Activated CD8-positive, alpha-beta memory T cell treated with anti-CD3 and anti-CD28 coated beads, Interleukin-2, amount 50 U/mL, for 48 hours (primary cell): ENCODE measurements around the gene CC2D2A.

Experiments used
- DNase-seq: peaks from one replicate; pipeline ENCODE4 v3.0.0-alpha.2; 2020

Gene CC2D2A

GRCh38 chr4:15521442-15522039 is 51.9 kb downstream of the CC2D2A start:
- no peak for DNase-seq

GRCh38 chr4:15525080-15525479 is 55.4 kb downstream of the CC2D2A start:
- no peak for DNase-seq

GRCh38 chr4:15526924-15527592 is 57.4 kb downstream of the CC2D2A start:
- DNase-seq: no peak

- DNase-seq: no peak
These were observed 62.1 kb downstream of the CC2D2A start for GRCh38 chr4:15531792-15532191.

GRCh38 chr4:15533817-15534216 is 64.1 kb downstream of the CC2D2A start:
- DNase-seq: no peak

GRCh38 chr4:15535599-15535998 is 65.9 kb downstream of the CC2D2A start:
- no peak for DNase-seq

GRCh38 chr4:15536552-15537499 is 67.1 kb downstream of the CC2D2A start:
- DNase-seq: no peak

- no peak for DNase-seq
These were observed 72.3 kb downstream of the CC2D2A start for GRCh38 chr4:15541941-15542340.

GRCh38 chr4:15542760-15543159 is 73.1 kb downstream of the CC2D2A start:
- DNase-seq: no peak

- DNase-seq: no peak
These were observed 74.0 kb downstream of the CC2D2A start for GRCh38 chr4:15543537-15544247.

- no peak for DNase-seq
These were observed 74.6 kb downstream of the CC2D2A start for GRCh38 chr4:15544248-15544729.

- no peak for DNase-seq
These were observed 75.7 kb downstream of the CC2D2A start for GRCh38 chr4:15545371-15545770.

- DNase-seq: no peak
These were observed 77.7 kb downstream of the CC2D2A start for GRCh38 chr4:15547392-15547791.

- no peak for DNase-seq
These were observed 80.8 kb downstream of the CC2D2A start for GRCh38 chr4:15550491-15550890.

GRCh38 chr4:15551740-15552446 is 82.2 kb downstream of the CC2D2A start:
- DNase-seq: no peak

GRCh38 chr4:15552557-15553362 is 83.1 kb downstream of the CC2D2A start:
- DNase-seq: no peak

- no peak for DNase-seq
These were observed 86.9 kb downstream of the CC2D2A start for GRCh38 chr4:15556511-15557092.

GRCh38 chr4:15557786-15558550 is 88.3 kb downstream of the CC2D2A start:
- DNase-seq: no peak

- no peak for DNase-seq
These were observed 88.9 kb downstream of the CC2D2A start for GRCh38 chr4:15558561-15558960.

GRCh38 chr4:15562114-15562513 is 92.4 kb downstream of the CC2D2A start:
- DNase-seq: no peak
